Activated naive CD4-positive, alpha-beta T cell treated with Interleukin-2 at 50 U/mL for 16 hours (primary cell): ENCODE data around the gene NRP2.

ENCODE experiments used
- DNase-seq: peaks from one replicate; pipeline ENCODE4 v3.0.0-alpha.2; 2020

The NRP2 gene

GRCh38 chr2:205757271-205757670 lies 75.0 kb downstream of the NRP2 start:
- no peak for DNase-seq

- no peak for DNase-seq
These were observed 75.8 kb downstream of the NRP2 start for GRCh38 chr2:205758051-205758450.

DNA sequence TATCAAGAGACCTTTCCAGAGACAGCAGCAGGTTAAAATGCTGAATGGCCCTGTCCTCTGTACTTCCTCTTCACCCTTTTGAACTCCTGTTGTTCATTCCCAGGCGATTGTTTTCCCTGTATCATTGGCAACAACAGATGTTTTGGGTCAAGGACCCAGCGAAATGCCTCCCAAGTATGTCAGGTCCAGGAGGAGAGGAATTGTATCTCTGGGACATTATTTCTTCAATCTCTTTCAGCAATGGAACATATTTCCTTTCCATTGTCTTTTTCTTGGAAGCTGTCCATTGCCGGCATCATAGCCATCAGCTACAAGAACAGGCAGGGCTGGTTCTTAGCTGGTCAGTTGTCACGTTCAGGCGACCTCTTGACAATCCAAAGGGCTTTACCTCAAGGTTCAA lies 76.2 kb downstream of the NRP2 start:
- DNase-seq: no peak

DNA sequence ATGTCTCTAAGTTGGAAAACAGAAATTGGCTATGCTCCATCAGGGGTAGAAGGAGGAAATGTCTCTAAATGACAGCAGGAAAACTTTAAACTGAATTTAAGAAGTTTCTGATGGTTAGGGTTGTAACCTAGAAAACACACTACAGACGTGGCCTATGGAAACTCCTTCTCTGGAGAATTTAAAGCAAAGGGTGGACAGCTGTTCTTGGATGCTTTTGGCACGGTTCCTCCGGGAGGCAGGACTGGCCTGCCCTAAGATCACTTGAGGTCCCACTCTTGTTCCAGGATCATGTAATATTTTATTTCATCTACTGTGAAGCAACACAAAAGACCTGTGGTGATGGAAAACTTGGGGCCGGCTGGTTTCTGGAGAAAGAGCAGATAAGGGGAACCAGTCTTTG lies 77.0 kb downstream of the NRP2 start:
- DNase-seq: no peak

DNA sequence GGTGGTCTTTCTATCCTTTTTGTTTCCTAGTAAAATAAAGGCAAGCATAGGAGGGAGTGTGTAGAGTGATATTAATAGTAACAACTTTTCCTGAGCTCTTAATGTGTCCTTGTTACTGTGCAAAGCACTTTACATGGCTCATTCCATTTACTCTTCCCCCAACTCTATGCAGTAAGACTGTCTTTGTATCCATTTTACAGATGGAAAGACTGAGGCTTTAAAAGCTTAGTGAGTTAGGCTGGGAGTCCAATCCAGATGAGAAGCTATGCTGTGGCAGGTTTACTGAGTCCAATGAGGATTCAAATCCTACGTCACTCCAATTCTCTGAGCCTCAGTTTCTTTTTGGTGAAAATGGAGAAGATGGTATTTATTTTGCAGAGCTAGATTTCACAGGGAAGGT lies 77.4 kb downstream of the NRP2 start:
- DNase-seq: no peak

DNA sequence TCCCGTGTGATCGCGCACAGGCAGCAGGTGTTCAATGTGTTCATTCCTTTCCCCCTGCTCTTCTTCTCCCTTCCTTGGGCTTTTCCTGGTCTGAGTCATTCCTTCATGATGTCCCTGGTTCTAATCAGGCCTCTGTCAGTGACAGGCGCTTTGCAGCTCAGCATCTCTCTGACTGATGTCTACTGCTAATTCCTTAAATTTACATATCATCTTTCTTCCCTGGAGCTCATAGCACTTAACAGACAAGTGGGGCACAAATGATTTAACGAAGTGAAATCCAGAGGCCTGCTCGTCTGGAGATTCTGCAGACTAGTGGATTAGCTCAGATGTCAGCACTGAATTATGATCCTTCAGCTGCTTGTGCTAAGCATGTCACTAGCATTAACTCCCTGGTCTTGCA lies 77.9 kb downstream of the NRP2 start:
- no peak for DNase-seq

- DNase-seq: no peak
These were observed 79.1 kb downstream of the NRP2 start for GRCh38 chr2:205761421-205761820.

GRCh38 chr2:205762881-205763280 lies 80.6 kb downstream of the NRP2 start:
- no peak for DNase-seq

GRCh38 chr2:205763708-205764211 lies 81.5 kb downstream of the NRP2 start:
- peak; percentile 6 for DNase-seq

DNA sequence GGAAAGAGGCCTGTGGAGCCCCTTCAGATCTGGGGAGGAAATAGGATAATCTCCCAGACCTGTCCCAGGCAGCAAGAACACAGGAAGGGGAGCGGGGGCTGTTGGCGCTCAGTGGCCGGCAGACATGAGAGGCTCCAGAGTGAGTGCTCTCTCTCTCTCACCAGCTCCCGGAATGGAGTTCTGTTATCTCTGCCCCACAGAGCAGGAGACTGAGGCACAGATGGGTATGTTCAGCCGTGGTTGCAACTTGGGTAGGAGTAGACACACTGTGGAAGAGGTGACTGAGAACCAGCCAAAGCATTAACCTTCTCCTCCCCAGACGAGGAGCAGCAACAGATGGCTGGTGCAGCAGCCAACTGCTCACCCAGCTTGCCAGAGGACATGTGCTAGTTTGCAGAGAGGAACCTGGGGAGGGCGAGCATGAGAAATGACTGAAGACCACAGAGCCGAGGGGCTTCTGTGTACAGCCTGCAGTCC lies 82.0 kb downstream of the NRP2 start:
- DNase-seq: no peak

DNA sequence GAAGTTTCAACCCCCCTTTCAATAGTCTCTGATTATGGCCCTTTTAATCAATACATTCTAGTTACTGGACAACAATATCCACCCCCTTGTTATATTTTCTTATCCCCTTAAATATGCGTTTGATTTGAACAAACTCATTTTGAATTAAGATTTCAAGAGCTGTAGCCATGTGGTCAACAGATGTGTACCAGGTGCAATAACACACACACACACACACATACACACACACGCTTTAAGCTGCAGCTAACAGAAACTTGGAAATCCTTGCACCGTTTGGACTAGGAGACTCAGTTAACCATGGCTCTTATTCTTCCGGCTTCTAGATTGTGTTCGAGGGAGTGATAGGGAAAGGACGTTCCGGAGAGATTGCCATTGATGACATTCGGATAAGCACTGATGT lies 82.8 kb downstream of the NRP2 start:
- DNase-seq: no peak

GRCh38 chr2:205766779-205767359 lies 84.6 kb downstream of the NRP2 start:
- peak; percentile 47 for DNase-seq

DNA sequence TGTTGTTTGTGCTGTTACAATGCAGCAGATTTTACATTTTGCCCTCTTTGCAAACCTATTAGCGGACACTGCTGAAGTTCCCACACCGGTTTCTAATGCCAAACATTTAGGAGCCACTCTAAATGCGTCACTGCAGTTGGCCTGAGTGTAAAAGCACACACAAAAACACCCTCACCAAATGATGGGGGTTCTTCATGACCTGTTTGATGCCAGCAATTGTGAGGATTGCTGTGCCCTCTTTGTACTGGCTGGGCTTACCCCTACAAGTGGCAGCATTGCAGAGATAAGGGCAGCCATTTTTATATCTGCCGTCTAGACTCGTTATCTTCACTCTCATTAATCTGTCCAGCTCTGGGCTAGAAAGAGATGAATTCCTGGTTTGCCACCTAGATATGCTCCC lies 85.3 kb downstream of the NRP2 start:
- DNase-seq: no peak

DNA sequence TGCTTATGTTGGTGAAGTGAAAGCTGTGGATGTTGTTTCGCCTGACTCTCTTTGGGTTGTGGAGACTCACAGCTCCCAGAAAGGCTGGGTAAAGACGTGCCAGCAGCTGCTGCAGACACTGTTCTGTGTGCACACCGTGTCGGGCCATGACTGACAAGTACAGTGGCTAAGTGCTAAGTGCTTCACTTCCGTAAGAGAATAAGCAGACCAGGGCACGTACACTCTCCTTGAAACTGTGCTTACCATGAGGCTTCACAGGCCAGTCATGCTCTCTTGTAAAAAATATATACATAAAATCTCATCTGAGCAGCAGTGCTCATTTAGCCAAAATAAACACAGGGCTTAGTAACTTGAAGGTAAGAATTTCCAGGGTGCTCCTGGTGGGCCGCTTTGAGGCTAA lies 86.0 kb downstream of the NRP2 start:
- DNase-seq: no peak

DNA sequence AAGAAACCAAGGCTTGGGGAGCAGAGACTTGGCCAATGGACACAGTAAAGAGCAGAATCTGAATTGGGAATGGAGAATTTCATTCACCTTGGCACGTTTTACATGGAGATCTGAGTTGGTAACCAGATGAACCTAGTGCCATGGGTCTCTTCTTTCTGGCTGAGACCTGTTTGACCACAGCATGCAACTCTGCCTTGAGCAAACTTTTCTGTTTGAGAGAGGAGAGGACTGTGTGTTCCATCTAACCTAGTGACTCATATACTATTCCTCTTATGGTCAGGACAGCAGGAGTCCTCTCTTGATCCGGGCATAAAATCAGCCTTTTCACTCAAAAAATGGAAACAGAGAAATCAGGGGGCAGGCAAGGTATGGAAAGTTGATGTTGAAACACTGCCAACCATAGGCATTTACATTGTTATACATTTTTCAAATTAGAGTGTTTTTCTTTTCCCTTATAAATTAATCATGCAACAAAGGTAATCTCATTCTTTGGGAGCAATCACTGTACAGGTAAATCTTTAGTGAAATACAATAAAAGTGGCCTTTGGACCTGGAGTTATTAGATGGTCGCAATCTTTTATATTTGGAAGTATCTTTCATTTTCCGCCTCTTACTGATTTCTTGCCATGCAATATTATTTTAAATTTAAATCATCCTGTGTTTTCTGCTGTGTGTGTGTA lies 86.7 kb downstream of the NRP2 start:
- no peak for DNase-seq

DNA sequence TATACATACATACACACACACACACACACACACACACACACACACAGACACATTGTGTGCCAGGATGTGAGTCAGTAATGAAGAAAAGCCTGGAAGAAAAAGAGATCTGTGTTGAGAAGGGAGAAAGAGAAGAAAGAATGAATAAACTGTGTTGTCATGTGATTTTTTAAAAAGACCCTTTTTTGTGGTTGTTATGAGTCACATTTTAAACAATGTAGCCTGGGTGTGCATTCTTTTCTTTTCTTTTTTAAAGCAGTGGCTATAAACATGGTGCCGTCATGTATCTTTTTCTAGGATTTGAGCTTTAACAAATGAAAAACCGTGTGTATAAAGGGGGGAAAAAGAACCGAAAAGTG lies 87.2 kb downstream of the NRP2 start:
- DNase-seq: no peak

- DNase-seq: no peak
These were observed 87.6 kb downstream of the NRP2 start for GRCh38 chr2:205769879-205770278.

GRCh38 chr2:205770577-205770976 lies 88.3 kb downstream of the NRP2 start:
- no peak for DNase-seq

GRCh38 chr2:205771031-205771430 lies 88.7 kb downstream of the NRP2 start:
- no peak for DNase-seq

DNA sequence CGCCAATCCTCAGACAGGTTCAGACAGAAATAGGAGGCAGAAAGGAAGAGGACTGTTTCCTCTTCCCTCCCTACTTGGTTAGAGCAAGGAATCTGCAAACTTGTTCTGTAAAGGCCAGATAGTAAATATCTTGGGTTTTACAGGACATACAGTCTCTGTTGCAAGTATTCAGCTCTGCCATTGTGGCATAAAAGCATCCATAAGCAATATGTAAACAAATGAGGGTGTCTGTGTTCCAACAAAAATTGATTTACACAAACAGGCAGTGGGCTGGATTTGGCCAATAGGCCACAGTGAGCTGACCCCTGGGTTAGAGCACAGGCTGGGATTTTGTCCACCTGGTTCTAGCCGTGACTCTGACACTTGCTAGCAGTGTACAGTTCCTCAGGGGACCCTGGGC lies 89.4 kb downstream of the NRP2 start:
- DNase-seq: no peak

DNA sequence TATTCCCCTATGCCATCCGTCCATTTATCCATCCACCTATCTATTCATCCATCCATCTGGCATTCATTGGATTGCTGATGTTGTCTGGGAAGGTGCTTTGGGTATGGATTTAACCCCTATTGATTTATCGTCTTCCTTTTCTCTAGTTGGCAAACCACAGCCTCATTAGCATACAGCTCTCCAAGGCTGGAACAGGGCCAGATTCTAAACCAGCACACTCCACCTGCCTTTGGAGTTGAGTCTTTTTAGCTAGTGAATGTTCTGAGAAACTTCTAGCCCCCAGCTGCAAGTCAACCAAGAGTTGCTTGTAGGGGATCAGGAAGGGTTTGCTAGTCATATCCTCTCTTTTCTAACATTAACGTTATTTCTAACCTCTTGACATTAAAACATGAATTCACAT lies 90.7 kb downstream of the NRP2 start:
- no peak for DNase-seq

DNA sequence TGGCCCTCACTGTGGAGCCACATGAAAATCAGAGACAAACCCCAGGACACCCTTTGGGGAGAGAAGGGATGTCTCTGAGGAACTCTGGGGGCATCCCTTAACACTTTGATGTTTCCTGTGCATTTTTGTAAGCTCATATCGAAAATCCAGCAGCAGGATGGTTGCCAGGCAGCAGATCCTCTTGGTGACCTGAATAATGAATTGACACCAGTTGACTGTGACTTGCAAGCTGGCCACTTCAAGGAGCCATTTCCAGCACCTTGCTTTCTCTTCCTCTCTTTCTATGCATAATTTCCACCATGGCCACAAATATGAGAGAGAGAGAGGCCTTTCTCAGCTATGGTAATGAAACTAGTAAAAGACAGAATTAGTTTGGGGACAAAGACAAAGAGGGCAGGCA lies 91.7 kb downstream of the NRP2 start:
- no peak for DNase-seq

GRCh38 chr2:205775097-205775877 lies 93.0 kb downstream of the NRP2 start:
- DNase-seq: no peak

GRCh38 chr2:205776139-205776538 lies 93.8 kb downstream of the NRP2 start:
- DNase-seq: no peak
